Neural cell (in vitro differentiated cells): Measurements from ENCODE around the gene KIRREL3. TPM values are rescaled to one million over a fixed set of nuclear protein-coding genes. Genes with fewer than 3 reads are reported as not detected.

Experiments used
- H2AFZ ChIP-seq: fragments of 200-600, 300-800 bp; sonication (generic), shearing (Covaris generic); 2 replicates; pipeline ENCODE4 v1.6.0; 2014; ENCODE audit warnings: low read depth, mild to moderate bottlenecking, antibody characterized with exemption, low read length, moderate library complexity
- H3F3A ChIP-seq: fragments of 200-600 bp; shearing (Covaris generic); 2 replicates; pipeline ENCODE4 v1.6.1; 2016; ENCODE audit warnings: mild to moderate bottlenecking, moderate library complexity, mixed read lengths, antibody characterized with exemption, low read length; ENCODE audit not compliant: insufficient read depth, poor library complexity, severe bottlenecking
- H3K27ac ChIP-seq: fragments of 200-600, 300-800 bp; sonication (generic), shearing (Covaris generic); 2 replicates; pipeline ENCODE4 v1.5.1; 2014; ENCODE audit warnings: mild to moderate bottlenecking, low read length, moderate library complexity
- H3K27me3 ChIP-seq: fragments of 300-800, 200-600 bp; sonication (generic), shearing (Covaris generic); 2 replicates; pipeline ENCODE4 v1.6.0; 2014; ENCODE audit warnings: mild to moderate bottlenecking, low read depth, low read length, moderate library complexity; ENCODE audit not compliant: insufficient read depth
- H3K36me3 ChIP-seq: fragments of 300-800, 200-600 bp; sonication (generic), shearing (Covaris generic); 2 replicates; pipeline ENCODE4 v1.5.1; 2014; ENCODE audit warnings: mild to moderate bottlenecking, antibody characterized with exemption, low read length, moderate library complexity; ENCODE audit not compliant: insufficient read depth
- H3K4me2 ChIP-seq: fragments of 300-800, 200-600 bp; sonication (generic), shearing (Covaris generic); 2 replicates; pipeline ENCODE4 v1.6.0; 2014; ENCODE audit warnings: mild to moderate bottlenecking, low read length
- H3K4me3 ChIP-seq: fragments of 300-800, 200-600 bp; sonication (generic), shearing (Covaris generic); 2 replicates; pipeline ENCODE4 v1.5.1; 2014; ENCODE audit warnings: mild to moderate bottlenecking, low read length, moderate library complexity
- H3K79me2 ChIP-seq: fragments of 200-600 bp; shearing (Covaris generic); replicated peaks from 2 replicates; pipeline ENCODE4 v1.6.0; 2014; ENCODE audit warnings: mild to moderate bottlenecking, low read length, moderate library complexity; ENCODE audit not compliant: insufficient read depth
- H3K9ac ChIP-seq: fragments of 300-800, 200-600 bp; sonication (generic), shearing (Covaris generic); 2 replicates; pipeline ENCODE4 v1.6.1; 2016; ENCODE audit warnings: mild to moderate bottlenecking, low read length, mixed read lengths
- H3K9me2 ChIP-seq: fragments of 200-600 bp; shearing (Covaris generic); 2 replicates; pipeline ENCODE4 v1.6.1; 2016; ENCODE audit warnings: mild to moderate bottlenecking, low read length, mixed read lengths; ENCODE audit not compliant: insufficient read depth
- H3K9me3 ChIP-seq: fragments of 200-600, 300-800 bp; sonication (generic), shearing (Covaris generic); 2 replicates; pipeline ENCODE4 v1.6.1; 2016; ENCODE audit warnings: mild to moderate bottlenecking, mixed run types, low read length, moderate library complexity, mixed read lengths
- H4K20me1 ChIP-seq: fragments of 200-600 bp; shearing (Covaris generic); 2 replicates; pipeline ENCODE4 v1.6.1; 2016; ENCODE audit warnings: mild to moderate bottlenecking, mixed run types; ENCODE audit not compliant: insufficient read depth
- EP300 ChIP-seq: fragments of 450-650 bp; conservative IDR thresholded peaks from 2 replicates; pipeline ENCODE4 v1.6.1; 2014; ENCODE audit warnings: antibody characterized with exemption, mild to moderate bottlenecking, moderate library complexity; ENCODE audit not compliant: poor library complexity, severe bottlenecking
- EZH2 ChIP-seq: fragments of 200-600, 300-800 bp; shearing (Covaris generic), sonication (generic); IDR thresholded peaks from 2 replicates; pipeline ENCODE4 v1.6.1; 2014; ENCODE audit warnings: antibody characterized with exemption, low read length, borderline replicate concordance, mild to moderate bottlenecking; ENCODE audit not compliant: insufficient read depth, poor library complexity, severe bottlenecking
- MXI1 ChIP-seq: fragments of 450-650 bp; conservative IDR thresholded peaks from 2 replicates; pipeline ENCODE4 v1.6.1; 2014; ENCODE audit warnings: antibody characterized with exemption, mild to moderate bottlenecking; ENCODE audit not compliant: poor library complexity, severe bottlenecking
- POLR2AphosphoS5 ChIP-seq: IDR thresholded peaks from 2 replicates; pipeline ENCODE4 v1.6.1; 2012
- RAD21 ChIP-seq: fragments of 450-650 bp; conservative IDR thresholded peaks from 2 replicates; pipeline ENCODE4 v1.6.1; 2014; ENCODE audit warnings: antibody characterized with exemption, mild to moderate bottlenecking, moderate library complexity
- SMC3 ChIP-seq: fragments of 450-650 bp; conservative IDR thresholded peaks from 2 replicates; pipeline ENCODE4 v1.6.1; 2014; ENCODE audit warnings: antibody characterized with exemption, mild to moderate bottlenecking, moderate library complexity; ENCODE audit not compliant: poor library complexity
- TAF1 ChIP-seq: IDR thresholded peaks from 2 replicates; pipeline ENCODE4 v1.6.1; 2012; ENCODE audit warnings: low read depth
- polyA plus RNA-seq: library from polyadenylated mRNA; depleted of rRNA; stranded (reverse); fragments of >200 nt; gene quantifications from 2 replicates; pipeline ENCODE4 v1.2.3, GENCODE V29; 2014
- TF ChIP-seq, protein P1 (sequence below): fragments of 450-650 bp; IDR thresholded peaks from 2 replicates; pipeline ENCODE4 v1.5.1; 2014; ENCODE audit warnings: antibody characterized with exemption, mild to moderate bottlenecking, moderate library complexity; ENCODE audit not compliant: poor library complexity, severe bottlenecking
- TF ChIP-seq, protein P2 (sequence below): IDR thresholded peaks from 2 replicates; pipeline ENCODE4 v1.6.1; 2012; ENCODE audit warnings: borderline replicate concordance

The KIRREL3 gene
- polyA plus RNA-seq, 1 donor from 2014 or later: 23.8 TPM

DNA sequence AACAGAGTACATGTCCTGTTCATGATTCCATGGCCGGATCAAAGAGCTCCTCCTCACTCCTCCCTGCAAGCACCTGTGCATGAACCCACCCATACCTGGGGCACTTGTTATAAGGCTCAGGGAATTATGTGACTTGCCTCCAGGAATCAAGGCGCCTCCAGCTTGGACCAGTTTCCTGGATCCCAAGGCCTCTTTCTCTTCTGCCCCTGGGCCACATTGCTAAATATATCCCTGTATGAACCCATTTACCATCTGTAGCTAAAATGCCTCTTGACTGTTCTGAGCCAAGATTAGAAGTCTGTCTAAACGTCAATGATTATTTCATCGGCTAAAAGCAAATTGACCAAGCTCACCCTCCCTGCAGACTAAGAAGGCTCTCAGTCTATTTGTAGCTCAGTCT lies 135.6 kb downstream of the KIRREL3 start:
- Histone ChIP-seq H4K20me1 (no peaks in the 10 kb centered on the region), H3K4me2 (no peak overlapping the region), H3K9me3 (no peaks in the 10 kb centered on the region), H3F3A (no peaks in the 10 kb centered on the region), H3K36me3 (no peaks in the 10 kb centered on the region), H3K4me3 (no peak overlapping the region), H2AFZ (no peak overlapping the region), H3K27ac (no peak overlapping the region), H3K79me2 (no peaks in the 10 kb centered on the region), H3K27me3 (no peaks in the 10 kb centered on the region), H3K9me2 (no peaks in the 10 kb centered on the region), H3K9ac (no peak overlapping the region)
- TF ChIP-seq RAD21 (no peak), TAF1 (no peak), SMC3 (no peak), POLR2AphosphoS5 (no peak), MXI1 (no peak), EZH2 (no peak), EP300 (no peak)
- TF ChIP-seq, protein P1, sequence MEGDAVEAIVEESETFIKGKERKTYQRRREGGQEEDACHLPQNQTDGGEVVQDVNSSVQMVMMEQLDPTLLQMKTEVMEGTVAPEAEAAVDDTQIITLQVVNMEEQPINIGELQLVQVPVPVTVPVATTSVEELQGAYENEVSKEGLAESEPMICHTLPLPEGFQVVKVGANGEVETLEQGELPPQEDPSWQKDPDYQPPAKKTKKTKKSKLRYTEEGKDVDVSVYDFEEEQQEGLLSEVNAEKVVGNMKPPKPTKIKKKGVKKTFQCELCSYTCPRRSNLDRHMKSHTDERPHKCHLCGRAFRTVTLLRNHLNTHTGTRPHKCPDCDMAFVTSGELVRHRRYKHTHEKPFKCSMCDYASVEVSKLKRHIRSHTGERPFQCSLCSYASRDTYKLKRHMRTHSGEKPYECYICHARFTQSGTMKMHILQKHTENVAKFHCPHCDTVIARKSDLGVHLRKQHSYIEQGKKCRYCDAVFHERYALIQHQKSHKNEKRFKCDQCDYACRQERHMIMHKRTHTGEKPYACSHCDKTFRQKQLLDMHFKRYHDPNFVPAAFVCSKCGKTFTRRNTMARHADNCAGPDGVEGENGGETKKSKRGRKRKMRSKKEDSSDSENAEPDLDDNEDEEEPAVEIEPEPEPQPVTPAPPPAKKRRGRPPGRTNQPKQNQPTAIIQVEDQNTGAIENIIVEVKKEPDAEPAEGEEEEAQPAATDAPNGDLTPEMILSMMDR: no peak
- TF ChIP-seq, protein P2, sequence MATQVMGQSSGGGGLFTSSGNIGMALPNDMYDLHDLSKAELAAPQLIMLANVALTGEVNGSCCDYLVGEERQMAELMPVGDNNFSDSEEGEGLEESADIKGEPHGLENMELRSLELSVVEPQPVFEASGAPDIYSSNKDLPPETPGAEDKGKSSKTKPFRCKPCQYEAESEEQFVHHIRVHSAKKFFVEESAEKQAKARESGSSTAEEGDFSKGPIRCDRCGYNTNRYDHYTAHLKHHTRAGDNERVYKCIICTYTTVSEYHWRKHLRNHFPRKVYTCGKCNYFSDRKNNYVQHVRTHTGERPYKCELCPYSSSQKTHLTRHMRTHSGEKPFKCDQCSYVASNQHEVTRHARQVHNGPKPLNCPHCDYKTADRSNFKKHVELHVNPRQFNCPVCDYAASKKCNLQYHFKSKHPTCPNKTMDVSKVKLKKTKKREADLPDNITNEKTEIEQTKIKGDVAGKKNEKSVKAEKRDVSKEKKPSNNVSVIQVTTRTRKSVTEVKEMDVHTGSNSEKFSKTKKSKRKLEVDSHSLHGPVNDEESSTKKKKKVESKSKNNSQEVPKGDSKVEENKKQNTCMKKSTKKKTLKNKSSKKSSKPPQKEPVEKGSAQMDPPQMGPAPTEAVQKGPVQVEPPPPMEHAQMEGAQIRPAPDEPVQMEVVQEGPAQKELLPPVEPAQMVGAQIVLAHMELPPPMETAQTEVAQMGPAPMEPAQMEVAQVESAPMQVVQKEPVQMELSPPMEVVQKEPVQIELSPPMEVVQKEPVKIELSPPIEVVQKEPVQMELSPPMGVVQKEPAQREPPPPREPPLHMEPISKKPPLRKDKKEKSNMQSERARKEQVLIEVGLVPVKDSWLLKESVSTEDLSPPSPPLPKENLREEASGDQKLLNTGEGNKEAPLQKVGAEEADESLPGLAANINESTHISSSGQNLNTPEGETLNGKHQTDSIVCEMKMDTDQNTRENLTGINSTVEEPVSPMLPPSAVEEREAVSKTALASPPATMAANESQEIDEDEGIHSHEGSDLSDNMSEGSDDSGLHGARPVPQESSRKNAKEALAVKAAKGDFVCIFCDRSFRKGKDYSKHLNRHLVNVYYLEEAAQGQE: no peak

DNA sequence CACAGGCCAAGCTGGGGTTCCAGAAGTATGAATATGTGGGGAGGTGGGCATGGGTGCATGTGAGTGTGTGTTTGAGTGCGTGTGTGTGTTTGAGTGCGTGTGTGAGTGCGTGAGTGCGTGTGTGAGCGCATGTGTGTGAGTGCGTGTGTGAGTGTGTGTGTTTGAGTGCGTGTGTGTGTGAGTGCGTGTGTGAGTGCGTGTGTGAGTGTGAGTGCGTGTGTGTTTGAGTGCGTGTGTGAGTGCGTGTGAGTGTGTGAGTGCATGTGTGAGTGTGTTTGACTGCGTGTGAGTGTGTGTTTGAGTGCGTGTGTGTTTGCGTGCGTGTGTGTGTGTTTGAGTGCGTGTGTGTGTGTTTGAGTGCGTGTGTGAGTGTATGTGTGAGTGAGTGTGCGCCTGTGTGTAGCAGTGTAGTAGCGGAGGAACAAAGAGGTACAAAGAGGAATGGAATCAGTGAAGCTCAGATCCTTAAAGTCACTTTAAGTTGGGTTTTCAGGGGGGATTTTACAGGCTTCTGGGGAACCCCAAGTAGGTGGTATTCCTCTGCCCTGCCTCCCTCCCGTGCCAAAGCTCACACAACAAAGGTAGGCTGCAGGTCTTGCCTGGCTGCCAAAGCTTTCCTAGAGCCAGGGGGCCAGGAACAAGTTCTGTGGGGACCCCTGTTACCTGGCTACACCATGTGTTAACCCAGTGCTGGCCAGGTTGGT lies 137.1 kb downstream of the KIRREL3 start:
- H3K36me3 ChIP-seq: no peaks in the 10 kb centered on the region
- H3K4me2 ChIP-seq: no peak overlapping the region
- H2AFZ ChIP-seq: no peak overlapping the region
- no peaks in the 10 kb centered on the region for H4K20me1 ChIP-seq
- no peaks in the 10 kb centered on the region for H3K9me2 ChIP-seq
- H3K27ac ChIP-seq: peak overlapping the region; percentile 3
- H3K79me2 ChIP-seq: no peaks in the 10 kb centered on the region
- no peak overlapping the region for H3K4me3 ChIP-seq
- peak overlapping the region; percentile 1 for H3K9ac ChIP-seq
- no peaks in the 10 kb centered on the region for H3K27me3 ChIP-seq
- H3F3A ChIP-seq: no peaks in the 10 kb centered on the region
- no peaks in the 10 kb centered on the region for H3K9me3 ChIP-seq
- TF ChIP-seq, protein P1: peak; percentile 2
- TF ChIP-seq TAF1: no peak
- no peak for TF ChIP-seq RAD21
- TF ChIP-seq EP300: no peak
- no peak for TF ChIP-seq SMC3
- TF ChIP-seq MXI1: no peak
- no peak for TF ChIP-seq EZH2
- TF ChIP-seq POLR2AphosphoS5: peak; percentile 39
- TF ChIP-seq, protein P2: no peak
